Transverse colon (tissue), 4 donors: ENCODE results near the gene SLC39A3.

Experiments
- EP300 ChIP-seq: sonication (generic); formaldehyde crosslinking; IDR thresholded peaks from one replicate; pipeline ENCODE4 v1.6.1; 2017; ENCODE audit warnings: antibody characterized with exemption, low read depth
- POLR2A ChIP-seq: fragments of 450-650 bp; IDR thresholded peaks from one replicate; pipeline ENCODE4 v1.6.1; 2016; ENCODE audit warnings: antibody characterized with exemption, mild to moderate bottlenecking, moderate library complexity
- POLR2AphosphoS5 ChIP-seq, 3 donors: sonication (generic); formaldehyde crosslinking; IDR thresholded peaks; one replicate each; pipeline ENCODE4 v1.6.1; 2016; ENCODE audit warnings: antibody characterized with exemption in 3 of 3
- TF ChIP-seq, protein P1 (sequence below), 5 experiments: fragments of 200-600 bp in 3 of 5; fragments of 450-650 bp in 2 of 5; sonication (generic) in 3 of 5; IDR thresholded peaks; 1 replicate in 2 of 5; 2 replicates in 3 of 5; pipeline ENCODE4 v1.5.1; 2016 to 2017; ENCODE audit warnings: antibody characterized with exemption in 5 of 5, inconsistent platforms in 3 of 5, mild to moderate bottlenecking in 2 of 5, moderate library complexity in 1 of 5

GRCh38 chr19:2782936-2783780 lies 43.3 kb upstream of the SLC39A3 start, which contains the start of gene SGTA:
- TF ChIP-seq, protein P1, sequence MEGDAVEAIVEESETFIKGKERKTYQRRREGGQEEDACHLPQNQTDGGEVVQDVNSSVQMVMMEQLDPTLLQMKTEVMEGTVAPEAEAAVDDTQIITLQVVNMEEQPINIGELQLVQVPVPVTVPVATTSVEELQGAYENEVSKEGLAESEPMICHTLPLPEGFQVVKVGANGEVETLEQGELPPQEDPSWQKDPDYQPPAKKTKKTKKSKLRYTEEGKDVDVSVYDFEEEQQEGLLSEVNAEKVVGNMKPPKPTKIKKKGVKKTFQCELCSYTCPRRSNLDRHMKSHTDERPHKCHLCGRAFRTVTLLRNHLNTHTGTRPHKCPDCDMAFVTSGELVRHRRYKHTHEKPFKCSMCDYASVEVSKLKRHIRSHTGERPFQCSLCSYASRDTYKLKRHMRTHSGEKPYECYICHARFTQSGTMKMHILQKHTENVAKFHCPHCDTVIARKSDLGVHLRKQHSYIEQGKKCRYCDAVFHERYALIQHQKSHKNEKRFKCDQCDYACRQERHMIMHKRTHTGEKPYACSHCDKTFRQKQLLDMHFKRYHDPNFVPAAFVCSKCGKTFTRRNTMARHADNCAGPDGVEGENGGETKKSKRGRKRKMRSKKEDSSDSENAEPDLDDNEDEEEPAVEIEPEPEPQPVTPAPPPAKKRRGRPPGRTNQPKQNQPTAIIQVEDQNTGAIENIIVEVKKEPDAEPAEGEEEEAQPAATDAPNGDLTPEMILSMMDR (IDR thresholded peaks at IDR 0.05): peak; percentile 32 to 70 (median 49)
- TF ChIP-seq POLR2A (peak; percentile 86), POLR2AphosphoS5 (IDR thresholded peaks at IDR 0.05) (peak; percentile 71 to 89 (median 84)), EP300 (peak; percentile 28)
